Activated naive CD4-positive, alpha-beta T cell treated with anti-CD3 and anti-CD28 coated beads for 36 hours (primary cell): ENCODE results near the gene FBXO31. TPM values are rescaled to one million over a fixed set of nuclear protein-coding genes. Genes with fewer than 3 reads are reported as not detected.

Source experiments
- CTCF ChIA-PET: fragments of 350-600 bp; sonication (Branson Sonifier 250); formaldehyde crosslinking; loops from one replicate; lab custom pipeline; 2021; ENCODE audit warnings: antibody characterized with exemption; lab: Charles Lee
- DNase-seq: peaks from one replicate; pipeline ENCODE4 v3.0.0-alpha.2; 2020
- H3K27ac Mint-ChIP-seq: one replicate; pipeline ENCODE4 v1.8.0; 2021; ENCODE audit warnings: mild to moderate bottlenecking, mixed read lengths
- H3K27me3 Mint-ChIP-seq: one replicate; pipeline ENCODE4 v1.8.0; 2021; ENCODE audit warnings: low read depth, mixed read lengths
- H3K36me3 Mint-ChIP-seq: one replicate; pipeline ENCODE4 v1.8.0; 2021; ENCODE audit warnings: low read depth, mixed read lengths
- H3K4me1 Mint-ChIP-seq: one replicate; pipeline ENCODE4 v1.8.0; 2021; ENCODE audit warnings: low read depth, mixed read lengths
- H3K4me3 Mint-ChIP-seq: one replicate; pipeline ENCODE4 v1.8.0; 2021; ENCODE audit warnings: mild to moderate bottlenecking, moderate library complexity, mixed read lengths
- H3K9me3 Mint-ChIP-seq: one replicate; pipeline ENCODE4 v1.8.0; 2021; ENCODE audit warnings: mixed read lengths
- intact Hi-C: fragments of 100-400 bp; cut with micrococcal nuclease; formaldehyde crosslinking; loops from one replicate; pipeline ENCODE4 v1.15.1; 2023
- total RNA-seq, 2 experiments: library from RNA; stranded (reverse); gene quantifications; one replicate each; pipeline ENCODE4 v1.2.3, GENCODE V29; 2021

FBXO31 gene
- total RNA-seq, 2 experiments from 2014 or later = 26.4 to 26.7 TPM

DNA sequence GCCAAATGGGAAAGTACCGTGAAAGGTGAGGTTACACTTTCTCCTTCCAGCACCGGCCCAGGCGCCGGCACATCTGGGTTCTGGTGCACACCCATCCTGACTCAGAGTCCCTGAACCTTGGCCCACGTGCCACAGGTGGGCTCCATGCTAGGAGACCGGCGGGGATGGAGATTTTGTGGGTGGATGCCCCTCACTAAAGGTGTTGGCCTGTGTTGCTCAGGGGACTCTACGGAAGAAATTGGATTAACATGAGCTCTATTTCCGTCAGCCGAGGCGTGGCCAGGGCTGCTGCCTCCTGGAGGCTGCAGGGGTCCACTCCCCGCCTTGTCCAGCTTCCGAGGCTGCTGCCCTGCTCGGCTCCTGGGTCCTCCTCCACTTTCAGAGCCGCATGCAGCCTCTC is 30.8 kb downstream of the FBXO31 start:
- intact Hi-C loops = no loop called here
- peaks cover 1% of the 10 kb centered on the region for H3K4me1 Mint-ChIP-seq
- H3K27ac Mint-ChIP-seq = no peak overlapping the region
- no peaks in the 10 kb centered on the region for H3K9me3 Mint-ChIP-seq
- no peak for DNase-seq
- CTCF ChIA-PET = no interaction called here
- H3K36me3 Mint-ChIP-seq = peaks cover 9% of the 10 kb centered on the region
- H3K4me3 Mint-ChIP-seq = no peak overlapping the region
- no peaks in the 10 kb centered on the region for H3K27me3 Mint-ChIP-seq

DNA sequence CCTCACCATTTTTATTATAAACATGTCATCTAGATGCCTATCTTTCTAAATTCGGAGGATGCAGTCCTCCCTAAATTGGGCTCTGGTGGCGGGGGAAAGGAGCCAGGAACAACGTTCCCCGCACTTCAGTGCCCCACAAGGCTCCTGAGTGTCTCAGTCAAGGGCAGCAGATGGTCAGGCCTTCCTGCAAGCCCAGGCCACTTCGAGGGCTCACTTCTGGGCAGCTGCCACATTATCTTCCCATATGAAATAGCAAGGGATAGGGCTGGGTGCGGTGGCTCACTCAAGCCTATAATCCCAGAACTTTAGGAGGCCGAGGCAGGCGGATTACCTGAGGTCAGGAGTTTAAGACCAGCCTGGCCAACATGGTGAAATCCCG is 32.3 kb downstream of the FBXO31 start:
- H3K27me3 Mint-ChIP-seq = no peaks in the 10 kb centered on the region
- H3K27ac Mint-ChIP-seq = no peak overlapping the region
- intact Hi-C loops = no loop called here
- H3K9me3 Mint-ChIP-seq = no peaks in the 10 kb centered on the region
- no peak overlapping the region for H3K4me3 Mint-ChIP-seq
- H3K4me1 Mint-ChIP-seq = peaks cover under 1% of the 10 kb centered on the region
- CTCF ChIA-PET = no interaction called here
- peaks cover 7% of the 10 kb centered on the region for H3K36me3 Mint-ChIP-seq
- DNase-seq = no peak

DNA sequence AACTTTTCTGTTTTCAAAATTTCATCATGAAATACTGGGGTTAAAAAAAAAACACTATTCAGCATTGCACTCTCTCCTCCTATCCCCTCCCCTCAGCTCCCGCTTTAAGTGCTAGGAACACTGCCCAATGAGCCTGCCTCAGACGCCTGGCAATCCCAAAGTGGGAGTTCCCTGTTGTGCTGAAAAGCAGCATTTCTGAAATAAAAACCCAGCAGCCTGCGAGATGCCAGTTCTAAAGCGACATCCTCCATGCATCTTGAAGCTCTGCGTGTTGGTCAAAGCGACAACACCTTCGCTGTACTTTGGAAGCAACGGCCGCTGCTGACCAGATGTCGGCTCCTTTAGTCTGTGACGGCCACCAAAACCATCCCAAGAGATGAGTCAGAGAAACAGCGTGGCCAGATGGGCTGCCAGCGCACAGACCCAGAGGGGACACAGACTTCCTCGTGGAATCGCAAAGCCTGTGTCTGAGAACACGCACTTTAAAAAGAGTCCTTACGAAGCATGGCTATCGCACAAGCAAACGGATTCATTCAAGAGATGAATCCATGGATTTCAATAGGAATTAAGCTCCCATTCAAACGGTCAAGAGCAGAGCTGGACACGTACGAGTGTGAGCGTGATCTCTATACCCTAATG is 32.8 kb downstream of the FBXO31 start:
- no peak for DNase-seq
- CTCF ChIA-PET = no interaction called here
- Mint-ChIP-seq H3K4me3 (no peak overlapping the region), H3K27me3 (no peaks in the 10 kb centered on the region), H3K27ac (no peak overlapping the region), H3K4me1 (peaks cover 1% of the 10 kb centered on the region), H3K9me3 (no peaks in the 10 kb centered on the region), H3K36me3 (peaks cover 7% of the 10 kb centered on the region)
- intact Hi-C loops = no loop called here

DNA sequence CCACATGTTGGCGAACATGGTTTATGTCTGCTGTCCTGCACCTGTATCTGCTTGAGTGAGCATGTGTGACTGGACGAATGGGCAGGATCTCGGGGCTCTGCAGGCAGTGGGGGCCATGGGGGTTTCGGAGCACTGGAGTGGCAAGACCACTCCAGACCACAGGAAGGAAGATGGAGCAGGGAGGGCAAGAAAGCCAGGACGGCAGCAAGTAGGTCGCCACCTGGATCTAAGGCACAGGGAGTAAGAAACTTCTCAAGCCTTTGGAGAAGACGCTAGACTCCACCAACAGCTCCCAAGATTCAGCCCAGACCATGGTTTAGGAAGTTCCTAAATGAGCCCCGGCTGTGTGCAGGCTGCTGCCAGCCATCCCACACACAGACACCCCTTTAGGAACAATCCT is 33.5 kb downstream of the FBXO31 start:
- CTCF ChIA-PET = no interaction called here
- no peak overlapping the region for H3K4me3 Mint-ChIP-seq
- intact Hi-C loops = no loop called here

DNA sequence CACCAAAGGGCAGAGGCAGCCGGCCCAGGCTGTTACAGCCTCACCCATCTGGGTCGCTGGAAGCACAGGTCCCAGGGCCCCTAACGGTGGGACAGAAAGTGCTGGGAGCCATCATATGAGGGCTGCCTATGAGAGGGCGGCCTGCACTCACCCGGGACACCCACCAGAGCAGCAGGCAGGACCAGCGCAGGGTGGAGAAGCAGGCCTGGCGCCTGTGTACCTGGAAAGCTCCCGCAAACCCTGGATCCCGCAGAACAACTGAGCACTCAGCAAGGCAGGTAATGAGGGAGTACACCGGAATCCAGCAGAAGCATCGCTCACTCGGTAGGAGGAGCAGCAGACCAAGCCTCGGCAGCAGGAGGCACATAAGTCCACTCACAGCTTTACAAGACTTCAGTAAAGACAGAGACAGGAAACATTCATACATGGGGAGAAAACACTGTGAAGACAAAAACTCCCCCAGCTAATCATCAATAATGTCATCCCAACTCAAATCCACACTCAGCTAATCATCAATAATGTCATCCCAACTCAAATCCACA is 34.9 kb downstream of the FBXO31 start:
- CTCF ChIA-PET = no interaction called here
- H3K27me3 Mint-ChIP-seq = no peaks in the 10 kb centered on the region
- H3K9me3 Mint-ChIP-seq = no peaks in the 10 kb centered on the region
- H3K4me1 Mint-ChIP-seq = peaks cover 13% of the 10 kb centered on the region
- H3K27ac Mint-ChIP-seq = peak overlapping the region; percentile 59
- no peak for DNase-seq
- no peak overlapping the region for H3K4me3 Mint-ChIP-seq
- peaks cover 12% of the 10 kb centered on the region for H3K36me3 Mint-ChIP-seq
- intact Hi-C loops = no loop called here

More for the DNA sequence above, 33.5 kb downstream of the FBXO31 start:
- H3K36me3 Mint-ChIP-seq = peaks cover 12% of the 10 kb centered on the region
- no peaks in the 10 kb centered on the region for H3K9me3 Mint-ChIP-seq
- DNase-seq = no peak
- peak overlapping the region; percentile 25 for H3K27ac Mint-ChIP-seq
- H3K4me1 Mint-ChIP-seq = peaks cover 7% of the 10 kb centered on the region
- H3K27me3 Mint-ChIP-seq = no peaks in the 10 kb centered on the region

DNA sequence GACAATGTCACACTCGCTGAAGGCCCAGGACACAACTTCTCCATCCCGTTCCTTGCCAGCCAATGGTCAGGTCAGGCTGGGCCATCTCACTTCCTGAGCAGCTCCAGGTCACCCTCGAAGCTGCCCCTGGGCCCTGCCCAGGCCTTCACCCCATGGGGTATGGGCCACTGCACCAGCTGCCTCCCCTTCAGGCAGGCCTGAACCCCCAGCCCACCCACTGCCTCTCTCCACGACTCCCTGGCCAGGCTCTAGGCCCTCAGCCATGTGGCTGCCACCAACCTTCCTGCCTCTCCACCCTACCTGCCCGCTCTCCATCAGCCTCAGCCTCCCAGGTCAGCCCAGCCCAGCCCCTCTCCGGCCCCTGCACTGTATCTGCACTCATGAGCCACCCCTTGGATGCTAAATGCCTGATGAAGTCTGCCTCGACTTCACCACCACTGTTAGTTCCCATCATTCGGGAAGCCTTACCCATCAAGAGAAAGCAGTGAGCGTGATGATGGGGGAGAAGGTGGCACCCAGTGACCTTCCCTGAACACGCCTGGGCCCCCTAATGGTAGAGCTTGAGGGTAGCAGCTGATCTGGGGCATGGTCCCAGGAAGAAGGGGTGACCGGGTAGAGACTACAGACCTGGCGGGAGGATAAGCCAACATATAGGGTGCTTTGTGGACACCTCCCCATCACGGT is 35.5 kb downstream of the FBXO31 start:
- Mint-ChIP-seq H3K27me3 (no peaks in the 10 kb centered on the region), H3K27ac (no peak overlapping the region), H3K36me3 (peaks cover 13% of the 10 kb centered on the region), H3K4me3 (no peak overlapping the region), H3K9me3 (no peaks in the 10 kb centered on the region), H3K4me1 (peaks cover 13% of the 10 kb centered on the region)
- CTCF ChIA-PET = no interaction called here
- DNase-seq = no peak
- intact Hi-C loops = no loop called here

DNA sequence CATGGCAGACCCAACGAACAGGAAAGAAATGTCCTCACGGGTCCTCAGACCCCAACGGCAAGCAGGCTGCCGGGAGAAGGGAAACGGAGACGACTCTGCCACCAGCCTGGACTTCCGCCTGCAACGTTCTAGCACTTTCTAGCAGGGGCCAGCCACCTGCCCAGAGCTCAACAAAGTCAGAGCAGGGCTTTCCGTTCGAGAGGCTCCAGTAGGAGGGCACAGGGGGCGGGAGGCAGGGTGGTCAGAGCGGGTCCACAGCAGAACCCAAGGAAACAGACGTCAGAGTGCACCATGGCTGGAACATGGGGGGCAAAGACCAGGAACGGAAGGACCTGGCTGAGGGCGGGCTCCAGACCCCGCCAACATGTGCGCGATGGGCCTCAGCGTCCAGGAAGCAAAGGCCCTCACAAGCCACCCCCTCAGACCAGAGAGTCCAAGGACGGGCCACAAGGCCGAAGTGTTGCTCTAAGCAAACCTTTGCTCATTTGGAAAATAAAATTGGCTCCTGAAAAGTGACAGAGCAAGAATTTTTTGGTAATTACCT is 37.0 kb downstream of the FBXO31 start:
- H3K36me3 Mint-ChIP-seq = peaks cover 20% of the 10 kb centered on the region
- H3K27ac Mint-ChIP-seq = no peak overlapping the region
- intact Hi-C loops = no loop called here
- DNase-seq = no peak
- H3K9me3 Mint-ChIP-seq = no peaks in the 10 kb centered on the region
- no peak overlapping the region for H3K4me3 Mint-ChIP-seq
- CTCF ChIA-PET = no interaction called here
- no peaks in the 10 kb centered on the region for H3K27me3 Mint-ChIP-seq
- H3K4me1 Mint-ChIP-seq = peaks cover 13% of the 10 kb centered on the region

DNA sequence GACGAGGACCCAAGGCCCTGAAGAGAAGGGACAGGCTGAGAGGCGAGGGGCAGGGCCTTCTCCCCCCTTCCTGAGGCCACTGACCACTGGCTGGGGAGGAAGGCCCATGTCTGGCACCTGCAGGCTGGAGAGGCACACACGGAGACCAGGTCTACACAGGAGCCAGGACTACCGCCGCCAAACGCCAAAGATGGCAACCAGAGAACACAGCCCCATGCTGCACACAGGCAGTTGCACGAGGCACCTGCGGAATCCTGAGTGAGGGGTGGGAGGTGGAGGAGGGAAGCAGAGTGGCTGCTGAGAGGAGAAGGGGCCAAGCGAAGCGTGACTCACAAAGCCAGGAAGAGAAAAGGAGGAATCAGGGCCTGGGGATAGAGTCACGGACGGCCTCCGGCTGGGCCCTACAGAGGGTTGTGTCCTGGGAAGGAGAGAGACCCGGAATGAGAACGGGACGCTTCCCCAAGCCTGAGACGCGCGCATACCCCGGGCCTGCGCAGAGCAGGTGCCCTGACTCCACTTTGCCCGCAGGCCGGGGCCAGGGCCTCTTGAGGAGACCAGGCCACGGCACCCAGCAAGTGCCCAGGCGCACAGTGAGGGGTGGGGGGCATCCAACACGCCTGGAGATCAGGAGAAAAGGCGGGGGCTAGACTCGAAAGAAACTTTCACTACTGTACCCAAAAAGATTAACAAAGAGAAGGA is 37.7 kb downstream of the FBXO31 start:
- intact Hi-C loops = no loop called here
- H3K4me3 Mint-ChIP-seq = peak overlapping the region; percentile 60
- H3K4me1 Mint-ChIP-seq = peaks cover 13% of the 10 kb centered on the region

DNA sequence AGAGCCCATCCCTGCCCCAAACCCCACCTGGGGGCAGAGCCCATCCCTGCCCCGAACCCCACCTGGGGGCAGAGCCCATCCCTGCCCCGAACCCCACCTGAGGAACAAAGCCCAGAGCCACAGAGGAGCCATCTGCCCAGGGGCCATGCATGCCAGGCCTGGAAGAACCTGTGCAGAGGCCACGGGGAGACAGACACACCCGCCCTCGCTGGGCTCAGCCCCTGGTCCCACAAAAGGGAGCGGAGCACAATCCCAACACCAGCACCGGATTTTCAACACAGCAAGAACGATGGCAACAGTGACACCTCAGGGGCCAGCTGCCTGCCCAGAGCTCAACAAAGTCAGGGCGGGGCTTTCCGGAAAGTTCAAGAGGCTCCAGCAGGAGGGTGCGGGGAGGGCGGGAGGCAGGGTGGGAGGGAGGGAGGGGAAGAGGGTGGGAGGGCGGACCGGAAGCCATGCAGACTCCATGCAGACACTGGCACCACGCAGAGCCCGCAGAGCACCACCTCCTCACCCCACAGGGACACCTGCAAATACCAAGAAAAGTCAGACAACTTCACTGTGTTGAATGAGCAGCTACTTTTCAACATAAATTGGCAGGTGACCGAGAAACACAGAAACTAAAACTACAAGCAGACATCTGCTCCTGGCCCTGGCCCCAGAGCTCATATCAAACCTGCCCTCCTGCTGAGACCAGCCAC is 38.5 kb downstream of the FBXO31 start:
- peaks cover 13% of the 10 kb centered on the region for H3K4me1 Mint-ChIP-seq
- H3K9me3 Mint-ChIP-seq = no peaks in the 10 kb centered on the region
- peak overlapping the region; percentile 60 for H3K4me3 Mint-ChIP-seq
- H3K36me3 Mint-ChIP-seq = peaks cover 21% of the 10 kb centered on the region
- DNase-seq = peak; percentile 73
- CTCF ChIA-PET = no interaction called here
- intact Hi-C loops = no loop called here
- H3K27ac Mint-ChIP-seq = peak overlapping the region; percentile 92
- no peaks in the 10 kb centered on the region for H3K27me3 Mint-ChIP-seq

More for the DNA sequence above, 37.7 kb downstream of the FBXO31 start:
- DNase-seq = no peak
- CTCF ChIA-PET = no interaction called here
- H3K36me3 Mint-ChIP-seq = peaks cover 20% of the 10 kb centered on the region
- H3K9me3 Mint-ChIP-seq = no peaks in the 10 kb centered on the region
- H3K27ac Mint-ChIP-seq = peak overlapping the region; percentile 92
- H3K27me3 Mint-ChIP-seq = no peaks in the 10 kb centered on the region

DNA sequence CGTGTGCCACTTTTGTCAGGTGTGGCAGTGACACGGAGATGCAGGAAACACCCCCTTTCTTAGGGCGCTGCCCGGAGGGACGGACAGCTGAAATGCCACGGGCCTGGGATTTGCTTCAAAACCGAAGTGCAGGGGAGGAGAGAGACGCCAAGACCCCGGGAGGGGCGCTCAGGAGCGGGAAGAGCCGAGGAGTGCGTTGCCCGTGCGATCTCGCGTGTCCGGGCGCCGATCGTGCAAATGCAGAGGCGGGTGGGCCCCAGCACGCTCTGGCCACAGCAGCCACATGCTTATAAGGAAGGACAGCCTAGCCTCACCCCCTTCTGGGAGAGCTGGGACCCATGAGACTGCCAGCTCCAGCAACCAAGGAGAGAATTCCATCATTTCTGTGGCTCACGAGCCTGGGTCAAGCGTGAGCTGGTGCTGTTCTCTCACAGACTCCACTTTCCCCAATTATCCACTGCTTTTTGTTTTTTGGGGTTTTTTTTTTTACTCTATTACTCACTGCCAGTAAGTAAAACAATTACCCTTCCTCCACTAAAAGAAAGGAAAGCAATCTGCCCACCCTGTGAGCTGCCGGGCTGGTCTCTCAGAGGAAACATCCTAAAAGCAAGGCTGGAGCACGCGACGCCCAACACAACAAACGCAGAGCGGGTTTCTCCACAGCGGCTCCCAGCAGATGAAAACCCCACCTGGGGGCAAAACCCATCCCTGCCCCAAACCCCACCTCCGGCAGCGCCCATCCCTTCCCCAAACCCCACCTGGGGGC is 39.2 kb downstream of the FBXO31 start:
- intact Hi-C loops = no loop called here
- CTCF ChIA-PET = interaction anchor here (0.5 kb wide), 1 partner anchor 69 kb away, joined by 3 read pairs; no protein-coding TSS in a partner anchor
- H3K27me3 Mint-ChIP-seq = no peaks in the 10 kb centered on the region
- H3K4me1 Mint-ChIP-seq = peaks cover 13% of the 10 kb centered on the region
- H3K36me3 Mint-ChIP-seq = peaks cover 21% of the 10 kb centered on the region
- H3K4me3 Mint-ChIP-seq = peak overlapping the region; percentile 24
- peak overlapping the region; percentile 70 for H3K27ac Mint-ChIP-seq
- DNase-seq = no peak
- no peaks in the 10 kb centered on the region for H3K9me3 Mint-ChIP-seq

DNA sequence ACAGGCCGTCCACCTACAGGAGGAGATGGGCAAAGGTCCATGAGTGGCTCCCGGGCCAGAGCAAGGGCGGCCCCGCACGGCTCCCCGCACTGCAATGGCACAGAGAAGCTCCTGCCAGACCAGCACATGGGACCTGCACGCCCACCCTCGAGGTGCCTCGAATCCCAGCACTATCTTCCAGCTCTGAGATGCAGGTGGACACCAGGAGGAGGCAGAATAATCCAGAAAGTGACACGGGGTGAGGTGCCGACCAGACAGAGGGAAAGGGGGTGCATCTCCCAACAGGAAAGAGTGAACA is 39.9 kb downstream of the FBXO31 start:
- Mint-ChIP-seq H3K36me3 (peaks cover 24% of the 10 kb centered on the region), H3K4me3 (no peak overlapping the region), H3K4me1 (peaks cover 18% of the 10 kb centered on the region), H3K27ac (peak overlapping the region; percentile 66), H3K27me3 (no peaks in the 10 kb centered on the region), H3K9me3 (no peaks in the 10 kb centered on the region)
- DNase-seq = no peak
- CTCF ChIA-PET = interaction anchor here (0.5 kb wide), 1 partner anchor 69 kb away, joined by 3 read pairs; no protein-coding TSS in a partner anchor
- intact Hi-C loops = no loop called here
